22Rv1 (cell line): ENCODE data around the gene SEC63.

ENCODE experiments used
- ZFX ChIP-seq: fragments of 450-650 bp; IDR thresholded peaks from 2 replicates; pipeline ENCODE4 v1.6.1; 2017; ENCODE audit warnings: antibody characterized with exemption, borderline replicate concordance
- TF ChIP-seq, protein P1 (sequence below): fragments of 450-650 bp; IDR thresholded peaks from 2 replicates; pipeline ENCODE4 v1.5.1; 2017; ENCODE audit warnings: mild to moderate bottlenecking

DNA sequence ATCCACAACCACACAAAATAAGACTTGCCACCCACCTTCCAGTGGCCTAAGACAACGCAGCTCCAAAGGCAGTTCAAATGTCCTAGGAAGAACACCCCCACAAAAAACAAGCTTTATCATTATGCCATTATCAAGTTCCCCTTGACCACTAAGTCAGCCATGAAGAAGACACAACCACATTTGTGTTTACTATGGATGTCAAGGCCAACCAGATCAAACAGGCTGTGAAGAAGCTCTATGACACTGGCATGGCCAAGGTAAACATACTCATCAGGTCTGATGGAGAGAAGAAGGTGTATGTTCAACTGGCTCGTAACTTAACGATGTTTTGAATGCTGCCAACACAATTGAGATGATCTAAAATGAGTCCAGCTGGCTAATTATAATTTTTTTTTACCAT is 26.1 kb downstream of the SEC63 start:
- TF ChIP-seq, protein P1, sequence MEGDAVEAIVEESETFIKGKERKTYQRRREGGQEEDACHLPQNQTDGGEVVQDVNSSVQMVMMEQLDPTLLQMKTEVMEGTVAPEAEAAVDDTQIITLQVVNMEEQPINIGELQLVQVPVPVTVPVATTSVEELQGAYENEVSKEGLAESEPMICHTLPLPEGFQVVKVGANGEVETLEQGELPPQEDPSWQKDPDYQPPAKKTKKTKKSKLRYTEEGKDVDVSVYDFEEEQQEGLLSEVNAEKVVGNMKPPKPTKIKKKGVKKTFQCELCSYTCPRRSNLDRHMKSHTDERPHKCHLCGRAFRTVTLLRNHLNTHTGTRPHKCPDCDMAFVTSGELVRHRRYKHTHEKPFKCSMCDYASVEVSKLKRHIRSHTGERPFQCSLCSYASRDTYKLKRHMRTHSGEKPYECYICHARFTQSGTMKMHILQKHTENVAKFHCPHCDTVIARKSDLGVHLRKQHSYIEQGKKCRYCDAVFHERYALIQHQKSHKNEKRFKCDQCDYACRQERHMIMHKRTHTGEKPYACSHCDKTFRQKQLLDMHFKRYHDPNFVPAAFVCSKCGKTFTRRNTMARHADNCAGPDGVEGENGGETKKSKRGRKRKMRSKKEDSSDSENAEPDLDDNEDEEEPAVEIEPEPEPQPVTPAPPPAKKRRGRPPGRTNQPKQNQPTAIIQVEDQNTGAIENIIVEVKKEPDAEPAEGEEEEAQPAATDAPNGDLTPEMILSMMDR = no peak
- no peak for TF ChIP-seq ZFX
